Amniotic stem cell (primary cell): ENCODE data around the gene TMEM60.
"Not testable (repeated sequence)": the region's sequence is repeated elsewhere in the genome, so short reads cannot be mapped to it uniquely, and the experiment has no call there.

ENCODE experiments used
- DNase-seq: peaks from one replicate; lab custom pipeline; 2025; lab: John Stamatoyannopoulos, UW

The TMEM60 gene

GRCh38 chr7:77798394-77799077 is at the start of gene TMEM60, which contains the start of gene PHTF2:
TSS of gene TMEM60 (minus strand) at chr7:77798434. CDS start at chr7:77794373, 4,061 bp downstream.
TSS of gene PHTF2 (plus strand) at chr7:77798773.
- peak; percentile 99 for DNase-seq

- no peak for DNase-seq
Observed at GRCh38 chr7:77846317-77847092, 48.3 kb upstream of the TMEM60 start.

GRCh38 chr7:77843194-77843593 is 45.0 kb upstream of the TMEM60 start:
- DNase-seq, result no peak

DNA sequence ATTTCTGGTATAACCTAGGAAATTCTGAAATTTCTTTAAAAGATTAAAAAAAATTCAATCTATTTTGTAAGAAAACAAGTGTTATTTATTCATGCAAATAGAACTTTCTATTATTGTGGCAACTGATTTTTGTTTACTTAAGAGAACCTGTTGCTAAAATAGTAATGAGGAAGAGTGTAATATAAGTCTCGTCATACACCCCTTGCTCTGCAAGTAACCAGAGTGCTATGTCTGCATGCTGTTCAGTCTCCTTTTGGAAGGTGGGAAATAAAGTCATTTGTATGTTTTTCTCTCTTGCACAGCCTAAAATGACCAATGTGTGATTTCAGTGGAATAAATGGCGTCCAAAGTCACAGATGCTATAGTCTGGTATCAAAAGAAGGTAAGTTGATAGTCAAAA is 41.7 kb upstream of the TMEM60 start:
- no peak for DNase-seq

DNA sequence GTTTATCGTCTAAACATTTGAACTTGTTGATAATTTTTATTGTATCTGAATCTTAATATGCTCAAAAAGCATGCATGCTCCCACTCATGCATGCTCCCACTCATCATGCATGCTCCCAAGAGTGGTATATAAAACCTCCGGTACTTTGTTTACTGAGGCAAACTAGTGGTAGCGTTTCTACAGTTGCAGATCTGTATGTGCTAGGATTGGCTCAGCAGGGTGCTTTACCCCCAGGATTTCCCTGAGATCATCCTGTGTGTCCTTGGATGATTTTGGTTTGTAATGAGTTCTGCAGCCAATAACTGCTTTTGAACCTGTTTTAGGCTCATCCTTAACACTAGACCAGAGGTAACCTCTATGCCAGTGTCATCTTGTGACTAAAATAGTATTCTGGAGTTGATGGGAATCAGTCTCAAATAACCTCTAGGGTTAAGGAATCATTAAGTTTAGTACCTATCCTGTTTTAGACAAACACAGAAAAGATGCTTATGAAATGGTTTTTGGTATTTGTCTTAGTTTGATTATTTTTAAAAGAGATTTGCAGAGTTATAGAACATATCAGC is 40.8 kb upstream of the TMEM60 start:
- no peak for DNase-seq

- DNase-seq, result no peak
Observed at GRCh38 chr7:77837966-77838365, 39.7 kb upstream of the TMEM60 start.

GRCh38 chr7:77837275-77837674 is 39.0 kb upstream of the TMEM60 start:
- no peak for DNase-seq

DNA sequence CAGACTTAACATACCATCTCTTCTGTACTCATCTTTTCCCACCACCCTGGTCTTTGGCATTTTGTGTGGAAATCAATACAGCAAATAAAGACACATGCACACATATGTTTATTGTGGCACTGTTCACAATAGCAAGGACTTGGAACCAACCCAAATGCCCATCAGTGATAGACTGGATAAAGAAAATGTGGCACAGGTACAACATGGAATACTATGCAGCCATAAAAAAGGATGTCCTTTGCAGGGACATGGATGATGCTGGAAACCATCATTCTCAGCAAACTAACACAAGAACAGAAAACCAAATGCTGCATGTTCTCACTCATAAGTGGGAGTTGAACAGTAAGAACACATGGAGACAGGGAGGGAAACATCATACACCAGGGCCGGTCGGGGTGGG is 38.2 kb upstream of the TMEM60 start:
- DNase-seq, result not testable (repeated sequence)

- DNase-seq, result no peak
Observed at GRCh38 chr7:77833136-77833535, 34.9 kb upstream of the TMEM60 start.

GRCh38 chr7:77831953-77832352 is 33.7 kb upstream of the TMEM60 start:
- no peak for DNase-seq

DNA sequence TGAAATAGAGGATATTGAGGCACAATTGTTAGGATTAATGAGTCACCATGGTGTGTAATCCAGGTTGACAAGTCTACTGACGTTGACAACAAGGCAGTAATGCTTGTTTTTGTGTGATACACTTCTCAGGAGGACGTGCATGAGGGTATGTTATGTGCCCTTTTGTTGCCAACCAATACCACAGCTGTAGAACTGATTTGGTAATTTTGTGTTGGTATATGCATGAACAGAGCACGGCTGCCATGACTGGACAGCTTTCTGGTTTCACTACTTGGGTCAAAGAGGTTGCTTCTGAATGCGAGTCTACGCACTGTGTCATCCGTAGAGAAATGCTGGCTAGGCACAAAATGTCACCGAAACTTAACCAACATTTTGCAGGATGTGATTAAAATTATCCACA is 33.2 kb upstream of the TMEM60 start:
- DNase-seq, result no peak

DNA sequence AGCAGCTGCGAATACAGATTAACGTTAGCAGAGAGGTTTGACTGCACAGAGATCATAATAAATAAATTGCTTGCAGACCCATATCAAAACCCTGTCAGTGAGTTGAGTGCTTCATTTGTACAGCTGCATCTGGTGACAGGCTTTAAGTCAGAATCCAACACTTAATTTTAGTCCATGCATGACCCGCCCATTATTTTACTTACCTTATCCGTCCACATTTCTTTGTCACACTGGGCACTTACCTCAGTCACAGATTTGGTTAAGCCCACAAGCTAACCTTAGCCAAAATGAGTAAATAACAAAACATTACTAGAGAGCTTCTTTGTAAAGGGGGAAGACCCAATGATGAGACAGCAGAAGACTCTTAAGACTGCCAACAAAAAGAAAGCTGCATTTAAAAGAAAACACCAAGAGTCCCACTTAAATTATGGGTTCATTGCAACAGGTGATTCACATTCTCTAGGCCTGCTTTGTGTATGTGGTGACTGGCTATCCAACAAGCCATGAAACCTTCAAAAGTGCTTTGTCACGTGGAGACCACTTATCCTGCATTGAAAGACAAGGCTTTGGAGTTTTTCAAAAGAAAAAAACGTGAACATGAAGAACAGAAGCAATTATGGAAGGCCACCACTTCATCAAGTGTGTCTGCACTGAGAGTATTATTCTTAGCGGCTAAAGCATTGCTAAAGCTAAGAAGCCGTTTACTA is 32.6 kb upstream of the TMEM60 start:
- DNase-seq, result no peak

- DNase-seq, result no peak
Observed at GRCh38 chr7:77827999-77828398, 29.8 kb upstream of the TMEM60 start.

DNA sequence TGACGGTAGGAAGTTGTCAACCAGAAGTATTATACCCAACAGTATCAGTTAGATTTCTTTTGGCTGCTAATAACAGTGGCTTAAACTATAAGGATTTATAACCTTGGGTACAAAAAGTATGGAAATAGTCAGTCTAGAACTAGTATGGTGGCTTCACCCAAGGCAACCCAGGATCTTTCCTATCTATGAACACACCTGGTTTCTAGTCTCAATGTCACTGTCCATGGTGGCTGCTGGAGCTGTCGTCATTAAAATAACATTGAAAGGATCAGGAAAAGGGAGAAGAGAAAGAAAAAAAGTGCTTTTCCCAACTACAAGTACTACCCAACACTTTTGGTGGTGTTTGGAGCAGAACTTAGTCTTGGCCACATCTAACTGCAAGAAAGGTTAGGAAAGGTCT is 28.1 kb upstream of the TMEM60 start:
- no peak for DNase-seq

DNA sequence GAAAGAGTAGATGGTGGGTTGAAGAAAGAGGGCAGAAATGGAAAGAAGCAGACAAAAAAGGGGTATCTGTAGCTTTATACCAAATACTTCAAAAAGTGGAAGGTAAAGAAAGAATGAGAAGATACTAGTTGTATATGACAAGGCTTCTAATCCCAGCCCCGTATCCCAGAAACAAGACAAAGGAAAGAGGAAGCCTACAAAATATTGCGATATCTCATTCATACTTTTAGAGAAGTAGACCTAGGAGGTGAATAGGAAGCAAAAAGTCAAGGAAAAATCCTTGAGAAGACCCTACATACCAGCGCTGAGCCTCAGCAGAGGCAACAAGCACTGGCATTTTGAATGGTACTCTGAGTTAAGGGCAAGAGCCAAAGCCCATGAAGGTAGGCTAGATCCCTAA is 26.9 kb upstream of the TMEM60 start:
- no peak for DNase-seq

GRCh38 chr7:77824636-77825035 is 26.4 kb upstream of the TMEM60 start:
- no peak for DNase-seq

GRCh38 chr7:77823787-77824186 is 25.6 kb upstream of the TMEM60 start:
- DNase-seq, result no peak

DNA sequence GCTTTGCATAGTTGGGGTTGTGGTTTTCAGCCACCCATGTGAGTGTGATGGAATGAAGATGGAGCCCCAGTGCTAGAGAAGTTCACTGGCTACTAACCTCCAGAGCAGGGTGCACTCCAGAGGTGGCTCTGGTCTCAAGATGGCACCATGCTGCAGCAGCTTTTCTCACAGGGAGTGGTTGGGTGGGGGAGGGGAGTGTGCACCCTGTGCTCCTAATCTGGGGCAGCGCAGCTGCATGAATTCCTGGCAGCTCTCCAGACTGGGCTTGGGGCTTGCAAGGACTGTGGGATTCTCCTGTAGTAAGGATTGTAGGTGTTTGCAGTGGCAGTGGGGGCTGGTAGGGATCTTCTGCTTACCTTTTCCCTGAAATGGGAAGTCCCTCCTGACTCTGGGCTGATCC is 24.0 kb upstream of the TMEM60 start:
- DNase-seq, result no peak

DNA sequence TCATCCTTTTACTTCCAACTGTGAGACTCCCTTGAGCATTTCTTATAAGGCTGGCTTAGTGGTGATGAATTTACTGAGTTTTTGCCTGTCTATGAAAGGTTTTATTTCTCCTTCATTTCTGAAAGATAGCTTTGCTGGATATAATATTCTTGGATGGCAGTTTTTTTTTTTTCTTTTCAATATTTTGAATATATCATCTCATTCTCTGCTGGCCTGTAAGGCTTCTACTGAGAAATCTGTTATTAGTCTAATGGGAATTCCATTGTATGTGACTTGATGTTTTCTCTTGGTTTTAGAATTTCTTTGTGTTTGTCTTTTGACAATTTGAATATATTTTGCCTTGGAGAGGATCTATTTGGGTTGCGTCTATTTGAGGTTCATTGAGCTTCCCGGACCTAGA is 22.7 kb upstream of the TMEM60 start:
- no peak for DNase-seq

DNA sequence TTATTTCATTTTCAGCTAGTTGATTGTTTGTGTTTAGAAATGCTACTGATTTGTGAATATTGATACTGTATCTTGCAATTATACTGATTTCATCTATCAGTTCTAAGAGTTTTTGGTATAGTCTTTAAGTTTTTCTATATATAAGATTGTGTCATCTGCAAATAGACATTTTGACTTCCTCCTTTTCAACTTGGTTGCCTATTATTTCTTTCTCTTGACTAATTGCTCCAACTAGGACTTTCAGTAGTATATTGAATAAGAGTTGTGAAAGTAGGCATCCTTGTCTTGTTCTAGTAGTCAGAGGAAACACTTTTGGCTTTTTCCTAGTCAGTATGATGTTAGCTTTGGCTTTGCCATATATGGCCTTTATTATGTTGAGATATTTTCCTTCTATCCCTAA is 20.8 kb upstream of the TMEM60 start:
- DNase-seq, result no peak

- no peak for DNase-seq
Observed at GRCh38 chr7:77813180-77813579, 14.9 kb upstream of the TMEM60 start.

DNA sequence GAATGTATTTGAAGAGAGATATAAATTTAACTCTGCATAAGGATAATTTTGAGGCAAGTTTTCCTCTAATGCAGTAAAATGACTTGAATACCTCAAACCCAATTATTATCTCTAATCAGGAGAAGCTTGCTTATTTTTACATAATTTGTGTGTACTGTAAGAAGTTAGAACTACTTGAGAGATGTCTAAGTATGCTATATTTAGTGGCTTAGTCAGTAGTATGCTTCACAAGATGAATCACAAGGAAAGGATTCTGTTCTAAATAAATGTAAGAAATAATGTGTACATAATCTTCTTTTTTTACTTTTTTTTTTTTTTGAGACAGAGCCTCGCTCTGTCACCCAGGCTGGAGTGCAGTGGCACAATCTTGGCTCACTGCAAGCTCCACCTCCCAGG is 14.1 kb upstream of the TMEM60 start:
- peak; percentile 68 for DNase-seq
